ENCODE data around the gene ITPK1. TPM values are rescaled to one million over a fixed set of nuclear protein-coding genes. Genes with fewer than 3 reads are reported as not detected.

Gene ITPK1
- total and polyA plus RNA-seq, 10 of the 15 experiments (the other 5 are each of a cell fraction or from before 2014, with no cell fraction given) = 1.3 to 73.2 (median 27.0) TPM

DNA sequence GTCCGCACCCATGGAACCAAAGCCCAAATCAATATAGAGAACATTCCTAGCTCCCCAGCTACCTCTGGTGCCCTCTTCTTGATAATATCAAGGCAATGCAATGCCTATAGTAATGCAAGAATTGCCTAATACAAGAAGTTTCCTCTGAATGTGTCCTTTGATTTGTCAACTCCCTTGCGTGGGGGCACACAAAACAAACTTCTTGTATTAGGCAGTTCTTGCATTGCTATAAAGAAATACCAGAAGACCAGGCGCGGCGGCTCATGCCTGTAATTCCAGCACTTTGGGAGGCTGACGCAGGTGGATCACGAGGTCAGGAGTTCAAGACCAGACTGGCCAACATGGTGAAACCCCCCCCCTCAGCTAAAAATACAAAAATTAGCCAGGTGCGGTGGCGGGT is 10.4 kb upstream of the ITPK1 start:
- no peaks in the 10 kb centered on the region for H4K20me1 ChIP-seq (ENCODE audit: control insufficient read depth, insufficient read depth)
- H3K27me3 ChIP-seq (replicated peaks in 1 of 2; ENCODE audit: control insufficient read depth in 2 of 2, insufficient read depth in 2 of 2, low read length in 1 of 2) = no peaks in the 10 kb centered on the region
- ChIA-PET SMC1A (ENCODE audit: uncharacterized antibody, unreplicated experiment) (interaction anchor here (1.5 kb wide), 1 partner anchor 12 kb away, joined by 6 read pairs; no protein-coding TSS in a partner anchor), POLR2A (no interaction called here), RAD21 (ENCODE audit: unreplicated experiment) (no interaction called here), CTCF (interaction anchor here (12.8 kb wide), 1 partner anchor 12 kb away, joined by 287 read pairs; the partner anchor contains the start of gene ITPK1)
- BruUV-seq (replicated peaks) = no TSS peak
- H3K9me3 ChIP-seq (replicated peaks; ENCODE audit: control insufficient read depth, insufficient read depth, low read length) = no peaks in the 10 kb centered on the region
- intact Hi-C loops (cut with micrococcal nuclease; ENCODE audit: unreplicated experiment) = no loop called here
- H3K27ac ChIP-seq (ENCODE audit: control insufficient read depth, insufficient read depth) = no peak overlapping the region
- no peaks in the 10 kb centered on the region for H3K79me2 ChIP-seq (ENCODE audit: control insufficient read depth, insufficient read depth, low read length)
- ATAC-seq (no peak), DNase-seq (ENCODE audit: low read depth, low spot score) (no peak), FAIRE-seq (no peak)
- no peak overlapping the region for H3K9ac ChIP-seq (ENCODE audit: control insufficient read depth, insufficient read depth, low read length)
- in situ Hi-C loops (cut with MboI) = no loop called here
- no peak for TF ChIP-seq RFX5 (IDR thresholded peaks at IDR 0.05; ENCODE audit: low read depth, low read length)
- TF ChIP-seq HDAC2 (IDR thresholded peaks at IDR 0.05) = no peak
- no peak for TF ChIP-seq NR2F1 (conservative IDR thresholded peaks at IDR 0.05)
- TF ChIP-seq MYB (IDR thresholded peaks at IDR 0.05; ENCODE audit: borderline replicate concordance, low read depth, low read length) = no peak
- no peak for TF ChIP-seq IKZF2 (IDR thresholded peaks at IDR 0.05)
- TF ChIP-seq POLR2AphosphoS5 (IDR thresholded peaks at IDR 0.05; ENCODE audit: low read length) = no peak
- TF ChIP-seq, protein P1, sequence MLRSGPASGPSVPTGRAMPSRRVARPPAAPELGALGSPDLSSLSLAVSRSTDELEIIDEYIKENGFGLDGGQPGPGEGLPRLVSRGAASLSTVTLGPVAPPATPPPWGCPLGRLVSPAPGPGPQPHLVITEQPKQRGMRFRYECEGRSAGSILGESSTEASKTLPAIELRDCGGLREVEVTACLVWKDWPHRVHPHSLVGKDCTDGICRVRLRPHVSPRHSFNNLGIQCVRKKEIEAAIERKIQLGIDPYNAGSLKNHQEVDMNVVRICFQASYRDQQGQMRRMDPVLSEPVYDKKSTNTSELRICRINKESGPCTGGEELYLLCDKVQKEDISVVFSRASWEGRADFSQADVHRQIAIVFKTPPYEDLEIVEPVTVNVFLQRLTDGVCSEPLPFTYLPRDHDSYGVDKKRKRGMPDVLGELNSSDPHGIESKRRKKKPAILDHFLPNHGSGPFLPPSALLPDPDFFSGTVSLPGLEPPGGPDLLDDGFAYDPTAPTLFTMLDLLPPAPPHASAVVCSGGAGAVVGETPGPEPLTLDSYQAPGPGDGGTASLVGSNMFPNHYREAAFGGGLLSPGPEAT (IDR thresholded peaks at IDR 0.05; ENCODE audit: low read depth) = no peak
- TF ChIP-seq, protein P2, sequence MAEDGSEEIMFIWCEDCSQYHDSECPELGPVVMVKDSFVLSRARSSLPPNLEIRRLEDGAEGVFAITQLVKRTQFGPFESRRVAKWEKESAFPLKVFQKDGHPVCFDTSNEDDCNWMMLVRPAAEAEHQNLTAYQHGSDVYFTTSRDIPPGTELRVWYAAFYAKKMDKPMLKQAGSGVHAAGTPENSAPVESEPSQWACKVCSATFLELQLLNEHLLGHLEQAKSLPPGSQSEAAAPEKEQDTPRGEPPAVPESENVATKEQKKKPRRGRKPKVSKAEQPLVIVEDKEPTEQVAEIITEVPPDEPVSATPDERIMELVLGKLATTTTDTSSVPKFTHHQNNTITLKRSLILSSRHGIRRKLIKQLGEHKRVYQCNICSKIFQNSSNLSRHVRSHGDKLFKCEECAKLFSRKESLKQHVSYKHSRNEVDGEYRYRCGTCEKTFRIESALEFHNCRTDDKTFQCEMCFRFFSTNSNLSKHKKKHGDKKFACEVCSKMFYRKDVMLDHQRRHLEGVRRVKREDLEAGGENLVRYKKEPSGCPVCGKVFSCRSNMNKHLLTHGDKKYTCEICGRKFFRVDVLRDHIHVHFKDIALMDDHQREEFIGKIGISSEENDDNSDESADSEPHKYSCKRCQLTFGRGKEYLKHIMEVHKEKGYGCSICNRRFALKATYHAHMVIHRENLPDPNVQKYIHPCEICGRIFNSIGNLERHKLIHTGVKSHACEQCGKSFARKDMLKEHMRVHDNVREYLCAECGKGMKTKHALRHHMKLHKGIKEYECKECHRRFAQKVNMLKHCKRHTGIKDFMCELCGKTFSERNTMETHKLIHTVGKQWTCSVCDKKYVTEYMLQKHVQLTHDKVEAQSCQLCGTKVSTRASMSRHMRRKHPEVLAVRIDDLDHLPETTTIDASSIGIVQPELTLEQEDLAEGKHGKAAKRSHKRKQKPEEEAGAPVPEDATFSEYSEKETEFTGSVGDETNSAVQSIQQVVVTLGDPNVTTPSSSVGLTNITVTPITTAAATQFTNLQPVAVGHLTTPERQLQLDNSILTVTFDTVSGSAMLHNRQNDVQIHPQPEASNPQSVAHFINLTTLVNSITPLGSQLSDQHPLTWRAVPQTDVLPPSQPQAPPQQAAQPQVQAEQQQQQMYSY (CRISPR knock-in tag; IDR thresholded peaks at IDR 0.05) = no peak
- no peak for TF ChIP-seq HDGF (IDR thresholded peaks at IDR 0.05)
- no peak for TF ChIP-seq NR2C1 (IDR thresholded peaks at IDR 0.05)
- TF ChIP-seq, protein P3, sequence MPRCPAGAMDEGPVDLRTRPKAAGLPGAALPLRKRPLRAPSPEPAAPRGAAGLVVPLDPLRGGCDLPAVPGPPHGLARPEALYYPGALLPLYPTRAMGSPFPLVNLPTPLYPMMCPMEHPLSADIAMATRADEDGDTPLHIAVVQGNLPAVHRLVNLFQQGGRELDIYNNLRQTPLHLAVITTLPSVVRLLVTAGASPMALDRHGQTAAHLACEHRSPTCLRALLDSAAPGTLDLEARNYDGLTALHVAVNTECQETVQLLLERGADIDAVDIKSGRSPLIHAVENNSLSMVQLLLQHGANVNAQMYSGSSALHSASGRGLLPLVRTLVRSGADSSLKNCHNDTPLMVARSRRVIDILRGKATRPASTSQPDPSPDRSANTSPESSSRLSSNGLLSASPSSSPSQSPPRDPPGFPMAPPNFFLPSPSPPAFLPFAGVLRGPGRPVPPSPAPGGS (IDR thresholded peaks at IDR 0.05; ENCODE audit: borderline replicate concordance, insufficient read depth, low read depth, low read length, poor library complexity, severe bottlenecking) = no peak
- 88% methylated on average over 9 of the region's 9 CpGs for WGBS (ENCODE audit: insufficient coverage, insufficient replicate concordance, low lambda C conversion rate, missing lambda C conversion rate)
- H3K36me3 ChIP-seq (ENCODE audit: control insufficient read depth in 2 of 2, insufficient read depth in 2 of 2, low read length in 1 of 2) = no peaks in the 10 kb centered on the region
- no peak overlapping the region for H3K4me3 ChIP-seq
- no peaks in the 10 kb centered on the region for H3K4me1 ChIP-seq (ENCODE audit: control insufficient read depth, insufficient read depth, low read length)
- H2AFZ ChIP-seq (ENCODE audit: control insufficient read depth, low read depth, low read length) = no peak overlapping the region
- H3K4me2 ChIP-seq (ENCODE audit: control insufficient read depth, insufficient read depth) = no peak overlapping the region

Data from GM12878 (cell line).